GM19193 (cell line): Measurements from ENCODE around the gene CAPN5.

ENCODE experiments used
- POLR2A ChIP-seq: IDR thresholded peaks from 4 replicates; pipeline ENCODE4 v1.6.1; 2011; ENCODE audit not compliant: insufficient read depth, insufficient read length; ENCODE audit errors: extremely low read depth

The CAPN5 gene

DNA sequence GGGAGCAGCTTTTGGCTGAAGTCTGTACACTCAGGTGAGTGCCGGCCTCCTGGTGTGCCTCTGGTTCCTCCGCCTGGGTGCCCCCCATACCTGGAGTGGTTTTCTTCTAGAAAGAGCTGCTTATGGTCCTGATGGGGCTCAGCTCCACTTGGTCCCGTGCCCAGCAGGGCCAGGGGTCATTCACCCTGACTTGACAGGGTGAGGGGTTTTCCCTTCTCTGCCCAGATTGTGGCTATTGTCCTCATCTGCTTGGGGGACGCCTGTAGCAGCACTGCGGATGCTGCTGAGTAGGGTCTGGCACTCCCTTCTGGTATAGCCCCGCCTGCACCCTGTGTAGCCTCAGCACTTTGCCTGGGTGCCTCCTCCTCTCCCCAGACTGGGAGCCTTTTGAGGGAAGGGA, 44.1 kb downstream of the CAPN5 start:
- TF ChIP-seq POLR2A, result no peak

DNA sequence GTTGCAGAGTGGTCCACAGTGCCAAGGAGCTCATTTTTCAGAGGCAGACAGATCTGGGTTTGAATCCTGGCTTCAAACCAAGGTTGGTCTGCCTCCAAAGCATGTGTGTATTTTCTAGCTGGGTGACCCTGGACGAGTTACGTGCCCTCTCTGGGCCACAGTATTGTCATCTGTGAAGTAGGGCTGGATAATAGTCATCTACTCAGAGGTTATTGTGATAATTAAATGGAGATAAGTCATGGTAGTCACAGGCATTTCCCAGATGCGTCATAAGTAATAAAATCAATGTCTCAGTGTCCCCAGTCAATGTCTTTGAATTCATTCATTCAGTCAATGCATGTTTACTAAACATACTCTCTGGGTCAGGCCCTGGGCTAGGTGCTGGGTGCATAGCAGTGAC, 44.5 kb downstream of the CAPN5 start:
- TF ChIP-seq POLR2A, result no peak

DNA sequence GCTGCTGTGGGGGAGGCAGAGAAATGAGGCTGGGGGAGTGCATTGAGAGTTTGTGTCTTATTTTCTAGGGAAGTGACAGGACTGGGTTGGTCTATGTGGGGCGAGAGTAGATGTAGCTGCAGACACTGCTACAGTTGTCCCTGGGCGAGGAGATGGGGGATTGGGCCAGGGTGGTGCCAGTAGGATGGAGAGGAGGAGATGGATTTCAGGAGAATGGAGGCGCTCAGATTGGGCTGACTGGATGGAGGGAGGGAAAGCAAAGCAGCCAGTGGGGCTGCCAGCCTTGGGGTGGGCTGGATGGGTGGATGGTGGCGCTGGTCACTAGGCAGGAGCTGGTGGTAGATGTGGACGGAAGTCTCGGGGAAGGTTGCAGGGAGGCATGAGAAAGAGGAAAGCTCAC, 45.2 kb downstream of the CAPN5 start:
- TF ChIP-seq POLR2A, result no peak

DNA sequence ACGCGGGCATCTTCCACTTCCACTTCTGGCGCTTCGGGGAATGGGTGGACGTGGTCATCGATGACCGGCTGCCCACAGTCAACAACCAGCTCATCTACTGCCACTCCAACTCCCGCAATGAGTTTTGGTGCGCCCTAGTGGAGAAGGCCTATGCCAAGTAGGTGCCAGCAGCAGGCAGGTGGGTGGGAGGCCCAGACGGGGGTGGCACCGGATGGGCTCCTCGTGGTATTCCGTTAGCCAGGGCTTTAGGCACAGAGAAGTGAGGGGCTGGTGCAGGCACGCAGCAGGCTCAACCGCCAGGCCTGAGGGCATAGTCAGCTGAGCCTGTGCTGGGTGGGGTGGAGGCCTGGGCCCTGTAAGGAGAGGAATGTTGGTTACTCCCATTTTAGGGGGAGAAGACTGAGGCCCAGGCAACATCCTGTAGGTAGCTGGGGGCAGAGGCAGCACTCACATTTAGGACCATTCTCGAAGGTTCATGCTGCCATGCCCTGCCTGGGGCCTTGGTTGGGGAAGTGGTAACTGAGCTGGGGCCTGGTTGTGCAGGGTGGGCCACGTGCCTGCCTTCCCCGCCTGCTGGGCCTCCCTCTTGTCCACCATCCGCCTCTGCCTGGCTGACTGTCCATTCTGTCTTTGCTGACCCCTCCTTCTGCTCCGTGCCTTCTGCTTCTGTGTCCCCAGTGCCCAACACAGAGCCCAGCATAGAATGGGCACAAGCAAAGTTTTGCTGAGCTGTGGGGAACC, 46.0 kb downstream of the CAPN5 start:
- TF ChIP-seq POLR2A, result no peak

DNA sequence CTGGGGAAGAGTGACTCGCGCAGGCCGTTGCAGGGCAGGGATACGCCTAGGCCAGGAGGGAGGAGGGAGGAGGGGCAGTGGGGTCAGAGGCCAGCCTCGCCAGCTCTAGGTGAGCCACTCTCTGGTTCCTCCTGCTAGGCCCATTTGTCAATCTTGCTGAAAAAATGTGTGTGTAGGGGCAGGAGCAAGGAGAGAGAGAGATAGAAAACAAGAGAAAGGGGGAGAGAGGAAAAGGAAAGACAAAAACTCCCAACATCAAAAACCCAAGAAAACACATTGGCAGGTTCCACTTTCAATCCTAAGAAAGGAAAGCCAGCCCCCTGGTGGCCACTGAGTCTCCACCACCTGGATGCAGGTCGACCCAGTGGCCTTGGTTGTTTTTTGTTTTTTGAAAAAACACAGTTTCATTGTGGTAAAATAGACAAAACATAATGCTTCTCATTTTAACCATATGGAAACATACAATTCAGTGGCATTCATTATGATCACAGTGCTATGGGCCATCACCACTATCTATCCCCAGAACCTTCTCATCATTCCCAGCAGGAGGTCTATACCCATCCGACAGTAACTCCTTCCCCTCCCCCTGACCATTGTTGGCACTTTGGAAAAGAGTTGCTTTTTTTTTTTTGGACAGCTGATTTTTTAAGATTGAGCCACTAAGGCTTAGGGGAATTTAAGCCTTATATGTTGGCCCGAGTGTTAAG, 46.8 kb downstream of the CAPN5 start:
- TF ChIP-seq POLR2A, result no peak

DNA sequence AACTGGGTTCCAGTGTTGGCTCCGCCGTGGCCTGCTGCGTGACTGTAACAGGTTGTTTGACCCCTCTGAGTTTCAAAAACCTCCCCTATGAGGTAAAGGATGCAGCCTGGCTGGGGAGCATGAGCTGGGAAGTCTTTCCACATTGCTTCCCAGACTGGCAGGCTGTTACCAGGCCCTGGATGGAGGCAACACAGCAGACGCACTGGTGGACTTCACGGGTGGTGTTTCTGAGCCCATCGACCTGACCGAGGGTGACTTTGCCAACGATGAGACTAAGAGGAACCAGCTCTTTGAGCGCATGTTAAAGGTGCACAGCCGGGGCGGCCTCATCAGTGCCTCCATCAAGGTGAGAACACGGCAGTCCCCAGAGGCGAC, 47.3 kb downstream of the CAPN5 start:
- no peak for TF ChIP-seq POLR2A

DNA sequence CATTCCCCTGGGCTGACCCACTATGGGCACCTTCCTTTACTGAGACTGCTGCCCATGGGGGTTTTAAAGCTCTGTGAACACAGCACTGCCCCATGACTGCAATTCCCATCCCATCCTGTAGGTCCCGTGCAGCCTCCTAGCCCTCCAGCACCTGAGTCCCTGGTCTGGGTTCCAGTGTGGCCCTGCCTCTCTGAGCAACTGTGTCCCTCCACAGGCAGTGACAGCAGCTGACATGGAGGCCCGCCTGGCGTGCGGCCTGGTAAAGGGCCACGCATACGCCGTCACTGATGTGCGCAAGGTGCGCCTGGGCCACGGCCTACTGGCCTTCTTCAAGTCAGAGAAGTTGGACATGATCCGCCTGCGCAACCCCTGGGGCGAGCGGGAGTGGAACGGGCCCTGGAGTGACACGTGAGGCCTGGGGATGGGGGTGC, 48.4 kb downstream of the CAPN5 start:
- TF ChIP-seq POLR2A, result no peak

DNA sequence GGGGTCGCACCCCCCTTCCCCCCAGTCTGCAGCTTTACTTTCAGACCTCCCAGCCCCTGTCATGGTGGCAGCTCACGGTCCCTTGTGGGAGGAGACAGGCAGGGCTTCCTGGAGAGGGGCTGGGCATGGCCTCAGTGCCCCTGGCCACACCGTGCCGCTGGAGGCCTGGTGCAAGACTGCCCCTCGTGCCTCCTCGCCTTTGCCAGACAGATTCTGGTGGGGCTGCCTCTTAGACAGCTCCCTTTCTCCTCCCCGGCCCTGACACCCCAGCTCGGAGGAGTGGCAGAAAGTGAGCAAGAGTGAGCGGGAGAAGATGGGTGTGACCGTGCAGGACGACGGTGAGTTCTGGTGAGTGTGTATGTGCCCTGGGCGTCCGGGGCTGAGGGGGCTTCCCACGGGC, 49.2 kb downstream of the CAPN5 start:
- no peak for TF ChIP-seq POLR2A

DNA sequence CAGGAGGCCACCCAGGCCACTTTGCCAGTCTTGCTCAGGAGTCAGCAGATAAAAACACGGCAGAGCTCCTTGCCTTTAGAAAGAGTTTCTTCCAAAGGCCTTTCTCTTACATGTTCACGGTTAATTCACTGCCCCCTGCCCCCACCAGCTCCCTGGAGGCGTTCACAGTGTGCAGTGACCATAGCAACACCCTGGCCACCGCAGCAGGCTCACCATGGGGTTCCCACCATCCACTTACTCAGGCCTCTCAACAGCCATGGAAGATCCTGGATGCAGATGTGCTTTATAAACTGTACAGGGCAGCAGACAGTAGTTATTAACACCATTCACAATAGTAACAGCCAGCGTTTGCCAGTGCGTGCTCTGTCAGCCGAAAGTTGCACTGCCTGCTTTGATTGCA, 50.7 kb downstream of the CAPN5 start:
- TF ChIP-seq POLR2A, result no peak

DNA sequence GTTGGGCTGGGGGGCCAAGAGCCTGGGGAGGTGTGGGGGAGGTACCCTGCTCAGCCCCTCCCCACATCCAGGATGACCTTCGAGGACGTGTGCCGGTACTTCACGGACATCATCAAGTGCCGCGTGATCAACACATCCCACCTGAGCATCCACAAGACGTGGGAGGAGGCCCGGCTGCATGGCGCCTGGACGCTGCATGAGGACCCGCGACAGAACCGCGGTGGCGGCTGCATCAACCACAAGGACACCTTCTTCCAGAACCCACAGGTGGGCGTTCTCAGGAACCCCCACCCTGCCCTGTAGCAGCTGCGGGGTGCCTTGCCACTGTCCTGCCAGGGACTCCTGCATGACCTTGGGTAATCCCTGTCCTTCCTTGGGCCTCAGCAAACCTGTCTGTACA, 51.3 kb downstream of the CAPN5 start:
- no peak for TF ChIP-seq POLR2A

DNA sequence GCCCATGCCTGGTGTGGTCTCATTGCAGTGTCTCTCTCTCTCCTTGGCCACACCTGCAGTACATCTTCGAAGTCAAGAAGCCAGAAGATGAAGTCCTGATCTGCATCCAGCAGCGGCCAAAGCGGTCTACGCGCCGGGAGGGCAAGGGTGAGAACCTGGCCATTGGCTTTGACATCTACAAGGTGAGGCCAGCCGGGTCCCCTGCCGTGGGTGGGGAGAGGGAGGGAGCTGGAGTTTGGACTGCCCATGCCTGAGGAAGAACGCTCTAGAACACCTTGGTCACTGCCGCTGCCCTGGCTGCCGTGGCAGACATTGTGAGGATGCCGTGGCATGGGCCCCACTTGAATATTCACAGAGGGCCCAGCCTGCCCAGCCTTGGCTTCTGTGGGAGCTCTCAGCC, 52.2 kb downstream of the CAPN5 start:
- no peak for TF ChIP-seq POLR2A

DNA sequence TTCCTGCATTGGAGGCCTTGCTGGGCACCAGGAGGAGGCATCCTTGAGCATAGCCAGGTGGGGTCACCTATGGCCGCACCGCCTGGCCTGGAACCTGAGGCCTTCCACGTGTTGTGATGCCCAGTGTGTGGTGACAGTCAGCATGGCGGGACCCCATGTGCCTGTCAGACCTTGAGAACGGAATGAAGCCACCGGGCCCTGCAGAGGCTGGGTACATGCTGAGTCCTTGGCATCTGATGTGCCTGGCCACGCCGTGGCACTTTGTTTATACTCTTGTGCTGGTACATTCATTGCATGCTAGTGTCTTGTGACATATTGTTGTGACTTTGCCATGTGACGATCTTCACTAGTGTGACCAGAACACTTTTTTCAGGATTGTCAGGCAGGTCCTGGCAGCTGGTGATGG, 52.8 kb downstream of the CAPN5 start:
- no peak for TF ChIP-seq POLR2A

DNA sequence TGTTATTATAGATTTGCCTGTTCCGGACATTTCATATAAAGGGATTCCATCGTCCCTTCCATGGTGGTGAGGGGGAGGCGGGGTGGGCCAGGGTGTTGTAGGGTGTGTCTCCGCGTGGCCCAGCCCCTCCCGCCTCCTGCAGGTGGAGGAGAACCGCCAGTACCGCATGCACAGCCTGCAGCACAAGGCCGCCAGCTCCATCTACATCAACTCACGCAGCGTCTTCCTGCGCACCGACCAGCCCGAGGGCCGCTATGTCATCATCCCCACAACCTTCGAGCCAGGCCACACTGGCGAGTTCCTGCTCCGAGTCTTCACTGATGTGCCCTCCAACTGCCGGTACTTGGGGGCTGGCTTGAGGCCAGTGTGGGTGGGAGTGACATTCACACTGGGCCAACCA, 53.8 kb downstream of the CAPN5 start:
- TF ChIP-seq POLR2A, result no peak

DNA sequence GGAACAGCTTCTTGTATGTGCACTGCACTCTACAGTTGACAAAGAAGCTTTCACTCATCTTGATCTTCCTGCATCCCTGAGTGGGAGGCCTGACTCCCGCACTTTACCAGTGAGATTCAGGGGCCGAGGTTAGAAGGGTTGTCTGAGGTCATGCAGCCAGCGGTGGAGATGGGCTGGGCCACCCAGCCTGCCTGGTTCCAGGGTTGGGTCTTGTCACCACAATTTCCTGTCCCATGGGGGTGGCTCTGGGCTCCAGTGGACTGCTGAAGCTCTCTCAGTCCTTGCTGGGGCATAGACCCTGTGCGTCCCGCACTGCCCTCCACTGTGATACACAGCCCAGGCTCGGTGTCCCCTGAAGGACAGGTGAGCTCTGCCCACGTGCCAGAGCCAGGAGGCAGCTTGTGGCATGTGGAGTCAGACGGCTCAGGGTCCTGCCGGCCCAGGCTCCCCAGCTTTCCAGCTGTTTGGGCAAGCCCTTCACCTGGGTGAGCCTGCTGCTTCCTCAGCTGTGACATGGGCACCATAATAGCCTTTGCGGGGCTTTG, 54.4 kb downstream of the CAPN5 start:
- TF ChIP-seq POLR2A, result no peak

DNA sequence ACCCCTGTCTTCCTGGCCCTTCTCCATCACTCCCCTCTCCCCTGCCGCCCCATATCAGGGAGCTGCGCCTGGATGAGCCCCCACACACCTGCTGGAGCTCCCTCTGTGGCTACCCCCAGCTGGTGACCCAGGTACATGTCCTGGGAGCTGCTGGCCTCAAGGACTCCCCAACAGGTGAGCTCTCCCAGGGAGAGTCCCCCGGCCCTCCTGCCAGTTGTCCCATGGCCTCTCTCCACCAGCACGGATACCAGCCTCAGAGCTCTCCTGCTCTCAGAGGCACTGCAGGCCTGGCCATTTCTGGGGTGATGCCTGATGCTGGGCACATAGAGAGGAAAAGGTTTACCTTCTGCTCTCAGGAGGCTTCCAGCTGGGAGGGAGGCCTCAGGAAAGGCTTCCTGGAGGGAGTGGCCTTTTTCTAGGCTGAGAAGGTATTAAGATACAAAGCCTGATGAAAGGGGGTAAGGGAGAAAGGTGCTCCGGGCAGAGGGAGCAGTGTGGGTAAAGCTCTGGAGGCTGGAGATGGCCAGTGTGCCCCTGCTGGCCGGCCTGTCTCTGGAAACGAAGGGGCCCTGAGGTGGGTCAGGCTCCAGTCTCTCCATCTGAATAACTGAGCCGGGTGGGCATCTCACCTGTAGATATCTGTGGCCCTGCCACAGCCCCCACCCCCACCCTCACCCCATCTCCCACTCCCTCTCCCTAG, 55.3 kb downstream of the CAPN5 start:
- no peak for TF ChIP-seq POLR2A
